GM18873 (cell line): Measurements from ENCODE around the gene NUDCD3.

ENCODE experiments used
- ATAC-seq: cut with Tn5 transposase; IDR thresholded peaks from one replicate; pipeline ENCODE4 v1.9.1; 2021; ENCODE audit warnings: mild to moderate bottlenecking, moderate library complexity, moderate number of reproducible peaks; ENCODE audit not compliant: unreplicated experiment, low FRiP score

The NUDCD3 gene

DNA sequence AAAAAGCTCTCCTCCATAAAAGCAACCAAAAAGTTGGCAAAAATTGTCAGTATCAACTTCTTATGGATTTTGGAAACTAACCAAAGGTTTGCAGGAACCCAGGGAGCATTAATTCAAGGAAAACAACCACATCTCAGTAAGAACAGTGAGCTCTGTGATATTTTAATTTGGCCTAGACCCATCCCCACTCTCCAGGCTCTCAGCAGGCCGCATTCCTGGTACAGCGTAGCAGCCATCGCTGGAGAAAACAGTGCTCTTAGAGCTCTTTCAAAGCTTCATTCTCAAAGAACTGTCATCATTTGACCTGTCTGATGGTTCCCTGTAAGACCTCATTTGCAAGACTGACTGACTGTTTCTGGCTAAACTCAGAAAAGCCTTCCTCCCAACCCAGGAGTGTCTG, 81.9 kb downstream of the NUDCD3 start:
- ATAC-seq = no peak

DNA sequence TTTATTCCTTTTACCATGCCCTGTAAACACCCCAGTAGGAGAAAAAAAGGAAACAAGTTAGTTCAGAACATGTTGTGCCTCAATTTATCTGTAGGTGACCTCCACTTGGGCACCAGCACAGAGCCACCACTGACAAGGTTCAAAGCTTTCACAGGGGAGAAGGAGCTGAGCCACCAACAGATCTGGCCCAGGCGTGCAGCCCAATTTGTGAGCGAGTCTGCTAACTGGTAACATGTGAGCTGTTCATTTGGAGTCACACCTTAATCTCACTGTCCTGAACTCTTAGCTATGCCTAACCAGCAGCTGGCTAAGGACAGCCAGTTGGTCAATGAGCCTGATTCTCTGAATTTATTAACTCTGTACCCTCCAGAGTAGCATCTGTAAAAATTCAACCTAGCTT, 86.7 kb downstream of the NUDCD3 start:
- no peak for ATAC-seq

DNA sequence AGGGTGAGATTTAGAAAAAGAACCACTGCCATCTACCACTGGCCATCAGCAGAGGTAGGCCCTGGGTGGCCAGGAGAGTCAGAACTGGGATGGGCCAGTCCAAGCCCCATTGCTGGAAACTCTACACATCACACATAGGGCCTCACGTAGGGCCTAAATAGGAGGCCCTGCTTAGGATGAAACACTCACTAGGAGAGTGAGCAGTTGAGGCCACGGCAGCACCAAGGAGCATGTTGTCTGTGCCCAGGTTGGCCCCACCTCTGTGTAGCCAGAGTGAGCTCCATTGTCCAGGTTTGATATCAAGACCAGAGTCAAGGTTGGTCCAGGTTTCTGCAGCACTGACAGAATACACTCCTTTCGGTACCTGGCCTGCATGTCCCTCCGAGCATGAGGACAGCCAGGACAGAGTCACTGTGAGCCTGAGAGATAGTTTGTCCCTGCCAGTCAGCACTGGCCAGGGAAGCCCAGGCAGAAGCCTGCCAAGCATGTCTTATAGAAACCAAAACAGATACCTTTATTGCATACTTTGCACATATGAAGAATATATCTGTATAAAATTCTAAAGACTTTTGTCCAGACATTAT, 87.2 kb downstream of the NUDCD3 start:
- ATAC-seq = no peak

DNA sequence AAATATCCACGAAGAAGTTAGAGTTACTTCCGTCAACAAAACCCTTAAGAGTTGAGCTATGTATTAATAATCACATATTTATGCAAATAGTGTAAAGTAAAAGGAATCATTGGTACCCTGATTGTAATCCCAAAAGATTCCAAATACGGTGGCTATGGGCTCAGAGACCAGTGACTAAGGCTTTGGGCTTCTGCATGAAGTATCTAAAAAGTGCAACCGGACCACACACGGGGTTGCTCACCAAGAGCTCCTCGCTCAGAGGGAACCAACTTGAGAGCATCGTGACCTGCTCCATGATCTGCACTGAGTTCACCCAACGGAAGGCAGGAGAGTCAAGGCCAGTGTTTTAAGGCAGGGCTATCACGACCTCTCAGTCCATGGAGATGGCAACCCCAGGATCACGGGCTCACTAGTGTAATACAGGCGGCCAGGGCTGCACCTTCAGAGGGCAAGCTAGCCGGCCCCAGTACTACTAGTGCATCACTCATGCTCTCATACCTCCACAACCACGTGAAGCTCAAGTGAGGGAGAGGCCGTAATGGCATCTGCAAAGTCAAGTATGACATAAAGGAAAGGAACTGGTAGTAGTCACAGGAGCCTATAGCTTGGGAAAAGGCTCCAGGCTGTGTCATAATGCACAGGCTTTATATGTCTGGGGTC, 87.9 kb downstream of the NUDCD3 start:
- no peak for ATAC-seq

DNA sequence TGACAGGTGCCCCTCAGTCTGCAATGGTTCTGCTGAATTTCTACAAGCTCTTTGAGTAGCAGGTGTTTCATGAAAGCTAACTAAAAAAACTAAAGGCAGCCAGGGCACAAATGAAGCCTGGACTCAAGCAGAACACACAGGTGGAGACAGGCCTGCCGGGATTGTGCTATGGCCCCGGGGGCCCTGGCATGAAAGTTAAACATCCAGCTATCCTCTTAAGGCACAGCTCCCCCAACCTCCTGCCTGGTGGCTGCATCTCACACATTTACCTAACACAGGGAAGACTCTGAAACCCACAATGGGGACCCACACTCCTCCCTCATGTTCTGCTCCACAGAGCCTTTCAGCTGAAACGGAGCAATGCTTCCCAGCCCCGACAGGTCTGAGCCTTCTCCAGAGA, 88.8 kb downstream of the NUDCD3 start:
- ATAC-seq = no peak

DNA sequence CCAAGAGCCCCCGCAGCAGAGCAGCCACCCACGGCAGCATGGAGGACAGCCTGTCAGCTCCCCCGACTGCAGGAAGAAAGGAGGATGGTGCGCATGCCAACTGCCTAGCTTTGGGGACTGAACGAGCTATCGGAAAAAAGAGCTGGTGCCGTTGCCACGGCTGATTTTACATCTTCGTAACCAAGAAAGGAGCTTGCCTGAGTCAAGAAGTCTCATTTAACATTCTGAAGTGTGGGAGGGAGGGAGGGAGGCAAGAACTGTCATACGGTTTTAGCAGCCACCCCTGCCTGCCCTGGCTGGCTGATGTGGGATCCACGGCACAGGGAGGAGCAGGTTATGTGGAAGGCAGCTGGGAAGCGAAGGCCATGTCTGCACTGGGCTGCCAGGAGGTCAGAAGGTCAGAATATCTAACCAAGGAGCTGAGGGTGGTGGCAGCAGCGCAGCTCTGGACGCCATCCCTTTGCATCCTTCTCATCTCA, 90.4 kb downstream of the NUDCD3 start:
- ATAC-seq = no peak

DNA sequence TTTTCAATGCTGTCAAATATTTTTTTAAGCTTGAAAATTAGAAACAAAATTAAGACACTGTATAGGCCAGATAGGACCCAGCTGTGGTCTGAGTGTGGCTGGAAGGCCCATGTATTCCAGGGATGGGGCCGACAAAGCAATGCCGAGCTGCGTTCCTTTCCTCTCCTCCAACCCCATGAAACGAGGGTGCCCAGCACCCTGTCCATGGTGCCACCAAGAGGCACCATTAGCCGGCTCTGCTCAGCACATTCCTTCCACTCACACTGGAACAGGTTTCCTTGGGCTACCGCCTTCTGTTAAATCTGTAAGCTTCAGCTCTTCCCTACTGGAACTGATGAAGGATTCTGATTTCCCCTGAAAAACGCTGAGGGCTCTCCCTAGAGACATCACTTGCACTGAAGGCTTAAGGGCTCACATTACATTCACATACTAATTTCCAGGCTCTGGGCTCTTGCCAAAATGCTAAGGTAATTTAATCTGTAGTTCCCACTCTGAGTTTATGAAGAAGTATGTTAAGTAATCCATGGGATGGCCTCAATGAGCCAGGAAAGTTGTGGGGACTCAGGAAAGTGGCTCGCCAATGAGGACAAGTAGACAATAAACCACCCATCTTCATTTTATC, 91.4 kb downstream of the NUDCD3 start:
- ATAC-seq = no peak

DNA sequence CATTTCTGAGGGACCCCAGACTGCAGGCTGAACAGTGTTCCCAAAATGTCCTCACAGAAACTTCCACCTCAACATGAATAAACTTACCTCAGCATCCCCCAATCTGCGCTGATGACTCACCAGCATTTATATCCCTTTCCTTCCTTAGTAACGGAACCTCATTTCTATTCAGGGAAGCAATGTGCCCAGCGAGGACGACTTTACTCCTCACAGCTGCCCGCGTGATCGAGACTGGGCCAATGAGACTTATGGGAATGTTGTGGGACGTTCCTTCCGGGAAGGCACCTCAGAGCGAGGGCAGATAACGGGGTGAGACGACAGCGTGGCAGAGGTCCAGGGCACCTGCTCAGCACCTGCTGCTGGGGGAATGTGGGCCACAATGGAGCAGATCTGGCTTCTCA, 91.9 kb downstream of the NUDCD3 start:
- ATAC-seq = no peak

DNA sequence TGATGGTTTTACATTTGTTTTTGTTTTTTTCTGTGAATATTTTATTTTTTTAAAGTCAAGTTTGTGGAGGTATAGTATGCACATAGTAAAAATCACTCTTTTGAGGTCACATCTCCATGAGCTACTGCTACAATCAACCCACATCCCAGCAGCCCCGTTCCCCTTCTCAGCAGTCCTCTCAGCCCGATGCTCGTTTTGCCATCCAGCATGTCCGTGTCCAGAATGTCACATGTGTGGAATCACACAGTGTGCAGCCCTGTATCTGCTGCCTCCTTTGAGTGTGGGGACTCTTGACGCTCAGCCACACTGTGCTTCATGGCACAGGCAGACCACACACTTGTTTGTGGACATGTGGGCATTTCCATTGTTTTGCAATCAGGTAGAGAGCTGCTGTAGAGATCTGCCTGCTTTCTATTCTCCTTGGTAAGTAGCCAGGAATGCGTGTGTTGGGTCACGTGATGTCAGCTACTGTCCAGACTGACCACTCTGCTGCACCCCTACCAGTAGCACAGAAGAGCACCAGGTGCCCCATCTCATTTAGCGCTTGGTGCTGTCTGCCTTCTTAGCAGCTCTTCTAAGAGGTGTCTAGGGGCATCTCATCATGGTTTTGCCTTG, 93.4 kb downstream of the NUDCD3 start:
- no peak for ATAC-seq

DNA sequence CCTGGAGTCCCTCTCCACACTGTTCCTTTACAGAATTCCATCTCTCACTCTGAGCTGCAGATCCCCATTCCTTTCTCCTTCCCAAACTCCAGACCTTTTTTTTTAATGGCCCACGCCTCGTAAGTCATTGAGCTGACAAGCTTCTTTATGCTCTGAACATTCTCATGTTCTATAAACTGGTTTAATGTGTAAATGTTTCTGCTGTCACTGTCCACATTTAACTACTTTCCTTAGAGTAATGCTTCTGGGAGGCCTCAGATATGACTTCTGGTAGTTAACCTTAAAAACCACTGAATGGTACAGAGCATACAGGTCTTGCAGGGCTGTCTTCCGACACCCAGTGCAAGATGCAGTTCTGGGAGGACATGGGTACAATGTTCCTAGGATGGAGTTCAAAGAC, 94.0 kb downstream of the NUDCD3 start:
- ATAC-seq = no peak

DNA sequence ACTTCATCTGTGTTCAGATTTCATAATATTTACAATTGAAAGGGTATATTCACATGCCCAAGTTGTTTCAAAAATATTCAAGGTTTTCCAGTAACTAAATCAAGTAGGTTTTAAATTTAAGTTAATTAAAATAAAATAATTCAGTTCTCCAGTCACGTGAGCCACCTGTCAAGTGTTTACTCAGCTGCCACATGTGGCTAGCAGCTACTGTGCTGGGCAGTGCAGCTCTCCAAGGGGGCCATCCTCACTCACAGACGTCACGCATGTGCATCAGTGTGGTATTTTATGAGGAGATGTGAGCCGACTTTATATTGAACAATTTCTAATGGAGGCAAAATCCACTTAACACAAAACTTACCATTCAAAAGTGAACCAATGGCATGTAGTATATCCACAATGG, 95.4 kb downstream of the NUDCD3 start:
- no peak for ATAC-seq

DNA sequence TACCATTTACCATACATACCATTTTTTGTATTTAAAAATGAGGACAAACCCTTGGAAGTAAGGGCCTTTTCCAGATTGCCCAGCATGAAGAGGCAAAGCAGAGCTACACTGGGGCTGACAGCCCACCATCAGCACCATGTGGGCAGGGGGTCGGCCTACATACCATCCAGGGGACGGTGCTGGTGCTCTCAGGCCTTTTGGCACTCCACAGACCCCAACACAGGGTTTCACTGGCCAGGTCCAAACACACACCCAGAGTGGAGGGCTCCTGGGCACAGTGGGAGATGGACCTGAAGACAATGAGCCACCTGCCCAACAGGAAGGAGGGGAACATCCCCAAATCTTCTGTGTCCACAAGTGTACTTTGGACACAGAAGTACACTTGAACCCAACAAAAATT, 95.8 kb downstream of the NUDCD3 start:
- ATAC-seq = no peak

DNA sequence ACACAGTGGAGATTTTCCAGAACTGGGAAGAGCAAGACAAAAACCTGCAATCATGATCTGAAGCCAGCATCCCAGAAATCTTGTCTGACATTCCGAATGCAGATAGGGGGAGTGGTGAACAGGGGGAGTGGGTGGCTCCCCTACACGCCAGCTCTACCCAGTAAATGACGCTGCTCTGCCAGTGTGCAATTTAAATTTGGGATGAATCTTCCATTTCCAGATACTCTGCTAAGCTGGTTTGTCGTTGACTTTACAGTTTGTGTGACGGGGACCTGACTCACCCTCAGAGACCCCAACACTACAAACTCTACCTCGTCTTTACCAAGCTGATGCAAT, 96.4 kb downstream of the NUDCD3 start:
- no peak for ATAC-seq

DNA sequence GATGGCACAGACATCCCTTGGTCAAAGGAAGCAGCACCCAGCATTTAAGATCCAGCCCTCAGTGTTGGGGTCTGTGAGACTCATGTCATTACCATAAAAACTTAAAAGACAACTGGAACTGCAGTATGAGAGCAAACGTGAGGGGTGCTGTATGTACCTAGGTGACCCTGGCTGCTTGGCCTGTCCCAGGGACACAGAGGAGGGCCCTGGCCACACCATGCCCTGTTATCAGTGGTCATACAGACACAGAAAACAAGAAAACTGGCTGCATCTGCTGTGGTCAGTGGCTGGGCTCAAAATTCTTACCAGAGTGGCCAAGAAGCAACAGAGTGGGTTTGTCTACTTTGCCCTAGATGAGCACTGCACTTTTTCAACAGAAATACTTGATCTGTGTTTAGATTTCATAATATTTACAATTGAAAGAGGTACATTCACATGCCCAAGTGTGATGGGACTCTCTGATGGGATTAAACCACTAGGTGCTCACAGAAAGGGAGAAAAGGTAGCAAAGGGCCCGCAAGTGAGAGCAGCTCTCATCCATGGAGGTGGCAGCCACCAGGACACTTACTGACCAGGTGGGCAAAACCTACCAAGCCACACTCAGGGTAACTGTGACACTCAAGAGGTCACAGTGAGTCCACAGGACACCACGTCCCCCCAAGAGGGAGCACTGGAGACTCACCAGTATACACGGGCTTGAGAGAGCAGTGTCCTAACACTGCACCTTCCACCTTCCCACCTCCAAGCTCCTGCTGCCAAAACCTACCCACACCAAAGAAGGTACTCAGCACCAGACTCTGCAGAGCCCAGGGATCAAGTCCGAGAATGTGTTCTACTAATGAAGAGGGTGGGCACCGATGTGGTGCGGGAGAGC, 97.0 kb downstream of the NUDCD3 start:
- no peak for ATAC-seq

DNA sequence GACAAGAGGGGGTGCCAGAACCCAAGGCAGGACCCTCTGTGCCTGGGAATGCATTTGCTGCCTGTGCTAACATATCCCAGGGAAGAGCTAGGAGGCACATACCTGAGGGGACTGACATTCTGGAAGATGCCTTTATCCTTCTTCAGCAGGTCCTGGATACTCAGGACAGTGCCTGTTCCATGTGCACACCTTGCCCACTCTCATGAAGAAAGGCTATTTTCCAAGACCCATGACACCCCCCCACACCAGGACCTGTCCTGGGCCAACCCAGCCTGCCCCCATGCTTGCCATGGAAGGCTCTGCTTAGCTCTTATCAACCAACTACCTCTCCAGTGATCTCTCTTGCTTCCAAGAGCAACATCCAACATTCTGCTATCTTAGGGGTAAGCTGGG, 97.8 kb downstream of the NUDCD3 start:
- ATAC-seq = no peak

DNA sequence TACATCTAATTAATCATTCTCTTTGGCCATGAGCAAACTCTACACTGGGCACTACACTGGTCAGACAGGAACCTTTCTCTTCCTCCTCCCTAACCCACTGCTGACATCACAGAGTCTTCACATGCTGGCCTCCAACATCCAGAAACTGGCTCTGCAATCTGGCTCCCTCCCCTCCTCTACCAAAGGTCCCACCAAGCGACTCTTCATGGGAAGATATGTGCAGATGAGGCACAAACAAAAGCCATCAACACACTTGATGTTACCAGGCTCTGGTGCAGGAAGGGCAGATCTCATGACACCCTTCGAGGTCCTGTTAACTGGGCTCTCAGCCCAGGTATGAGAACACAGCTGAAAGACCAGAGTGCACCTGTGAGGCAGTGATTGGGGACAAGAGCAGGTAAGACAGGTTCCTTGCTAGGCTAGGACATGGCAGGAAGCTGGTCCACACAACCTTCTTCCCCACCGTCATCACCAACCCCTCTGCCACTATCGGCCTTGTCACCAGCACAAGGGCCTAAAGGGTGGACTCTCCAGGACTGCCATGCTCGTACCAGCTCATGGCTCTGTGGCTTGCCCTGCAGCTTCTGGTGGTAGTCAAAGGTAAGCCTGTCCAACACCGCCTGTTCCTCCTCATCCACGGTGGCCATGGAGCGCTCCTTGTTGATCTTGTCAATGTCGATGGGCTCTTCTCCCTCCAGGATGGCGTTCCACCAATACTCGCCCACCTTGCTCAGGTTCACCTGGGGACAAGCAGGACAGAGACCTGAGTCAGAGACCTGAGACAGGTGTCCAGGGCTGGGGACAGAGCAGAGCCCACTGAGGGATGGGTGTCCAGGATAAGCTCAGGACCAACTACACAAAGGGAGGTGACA, 98.5 kb downstream of the NUDCD3 start:
- no peak for ATAC-seq

DNA sequence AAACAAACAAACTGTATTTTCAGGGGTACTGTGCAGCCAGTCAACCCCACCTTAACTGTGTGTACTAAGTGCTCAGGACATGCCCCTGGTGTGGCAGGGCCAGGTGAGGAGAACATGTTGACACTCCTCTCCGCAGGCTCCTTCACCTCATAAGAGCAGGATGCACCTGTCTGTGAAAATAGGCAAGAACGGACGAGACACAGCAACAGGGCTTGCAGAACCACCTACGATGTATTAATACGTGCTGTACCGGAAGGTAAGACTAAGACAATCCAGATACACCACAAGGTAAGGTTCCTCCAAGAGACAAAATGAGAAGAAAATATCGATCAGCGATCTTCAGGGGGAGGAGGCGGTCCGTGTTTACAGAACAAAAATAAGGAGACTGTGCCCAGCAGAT, 99.3 kb downstream of the NUDCD3 start:
- ATAC-seq = no peak

DNA sequence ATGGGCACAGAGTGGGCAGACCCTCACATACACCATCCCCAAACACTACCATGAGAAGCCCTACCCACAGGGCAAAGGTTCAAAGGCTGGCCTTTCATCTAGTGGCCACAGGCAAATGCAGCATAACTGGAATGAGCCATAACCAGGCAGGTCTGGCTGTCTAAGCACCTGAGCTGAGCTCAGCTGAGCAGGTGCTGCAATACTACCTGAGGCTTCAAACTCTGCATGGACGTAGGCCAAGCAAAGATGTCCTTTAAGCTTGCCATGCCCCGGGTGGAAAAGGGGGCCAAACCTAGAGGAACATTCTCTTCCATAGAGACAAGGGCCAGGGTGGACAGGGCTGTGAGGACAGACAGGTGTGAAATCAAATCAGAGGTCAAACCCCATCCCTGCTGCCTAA, 99.8 kb downstream of the NUDCD3 start:
- no peak for ATAC-seq

DNA sequence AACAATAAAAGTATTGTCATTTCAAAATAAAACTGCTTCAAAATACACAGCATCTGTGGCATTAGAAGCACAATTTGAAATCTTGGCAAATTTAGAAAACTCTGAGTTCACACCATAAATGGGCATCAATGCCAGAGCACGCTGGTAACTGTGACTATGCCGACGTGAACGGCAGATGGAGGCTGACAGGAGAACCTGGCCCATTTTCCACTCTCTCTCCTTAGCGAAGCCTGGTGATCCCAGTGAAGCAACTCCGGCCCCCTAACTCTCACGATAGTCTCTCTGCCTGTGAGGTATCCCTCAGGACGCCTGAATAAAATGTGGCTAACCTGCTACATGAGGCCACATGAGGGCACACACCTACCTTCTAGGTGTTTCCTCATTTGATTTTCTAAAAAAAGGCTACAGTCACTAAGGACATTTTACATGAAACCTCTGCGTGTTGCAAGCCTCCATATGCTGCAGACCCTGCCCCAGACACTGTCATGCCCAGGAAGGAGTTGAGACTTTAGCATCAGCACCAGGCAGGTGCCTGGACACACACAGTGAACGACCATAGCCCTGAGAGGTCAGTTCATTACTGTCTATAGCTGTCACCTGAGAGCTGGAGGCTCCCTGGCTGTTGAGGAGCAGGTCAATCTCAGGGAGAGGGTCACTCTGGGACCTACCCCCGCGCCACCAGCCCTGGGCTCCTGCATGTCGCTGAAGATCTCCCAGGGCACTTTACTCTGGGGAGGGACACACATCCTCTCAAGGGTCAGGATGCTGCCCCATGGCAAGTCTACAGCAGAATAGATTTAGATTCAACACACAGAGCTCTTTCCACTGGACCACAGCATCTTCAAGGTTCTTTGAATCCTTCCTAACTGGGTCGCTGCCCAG, 102.1 kb downstream of the NUDCD3 start:
- ATAC-seq = no peak
